Activated effector memory CD4-positive, alpha-beta T cell treated with Interleukin-2 at 50 U/mL for 16 hours (primary cell): ENCODE data around the gene HSBP1L1.

ENCODE experiments used
- DNase-seq: peaks from one replicate; pipeline ENCODE4 v3.0.0-alpha.2; 2020

HSBP1L1 gene

DNA sequence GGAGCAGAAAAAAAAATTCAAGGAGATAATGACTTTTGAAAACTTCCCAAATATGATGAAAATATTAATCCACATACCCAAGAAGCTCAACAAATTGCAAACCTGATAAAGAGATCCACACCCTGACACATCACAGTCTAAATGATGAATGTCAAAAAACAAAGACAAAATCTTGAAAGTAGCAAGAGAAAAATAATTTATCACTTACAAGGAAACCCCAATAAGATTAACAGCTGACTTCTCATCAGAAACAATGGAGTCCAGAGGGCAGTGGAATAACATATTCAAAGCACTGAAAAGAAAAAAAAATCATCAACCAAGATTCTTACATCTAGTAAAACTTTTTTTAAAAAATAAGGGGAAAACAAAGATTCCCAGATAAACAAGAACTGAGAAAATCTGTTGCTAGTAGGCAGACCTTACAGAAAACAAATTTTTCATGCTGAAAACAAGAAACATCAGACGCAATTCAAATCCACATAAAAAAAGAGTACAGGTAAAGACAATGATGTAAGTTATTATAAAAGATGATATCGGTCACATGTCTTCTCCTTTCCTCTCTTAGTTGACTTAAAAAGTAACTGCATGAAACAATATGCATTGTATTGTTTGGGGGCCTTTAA, 34.3 kb upstream of the HSBP1L1 start:
- DNase-seq, result no peak

DNA sequence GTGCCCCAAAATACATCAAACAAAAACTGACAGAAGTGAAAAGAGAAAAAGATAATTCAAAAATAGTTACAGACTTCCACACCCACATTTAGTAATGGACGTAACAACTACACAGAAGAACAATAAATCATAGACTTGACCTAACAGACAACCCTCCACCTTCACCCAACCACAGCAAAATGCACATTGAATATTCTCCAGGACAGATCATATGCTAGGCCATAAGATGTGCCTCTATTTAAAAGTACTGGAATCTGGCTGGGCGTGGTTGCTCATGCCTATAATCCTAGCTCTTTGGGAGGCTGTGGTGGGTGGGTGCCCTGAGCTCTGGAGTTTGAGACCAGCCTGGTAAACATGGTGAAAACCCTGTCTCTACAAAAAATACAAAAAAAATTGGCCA, 33.0 kb upstream of the HSBP1L1 start:
- no peak for DNase-seq

DNA sequence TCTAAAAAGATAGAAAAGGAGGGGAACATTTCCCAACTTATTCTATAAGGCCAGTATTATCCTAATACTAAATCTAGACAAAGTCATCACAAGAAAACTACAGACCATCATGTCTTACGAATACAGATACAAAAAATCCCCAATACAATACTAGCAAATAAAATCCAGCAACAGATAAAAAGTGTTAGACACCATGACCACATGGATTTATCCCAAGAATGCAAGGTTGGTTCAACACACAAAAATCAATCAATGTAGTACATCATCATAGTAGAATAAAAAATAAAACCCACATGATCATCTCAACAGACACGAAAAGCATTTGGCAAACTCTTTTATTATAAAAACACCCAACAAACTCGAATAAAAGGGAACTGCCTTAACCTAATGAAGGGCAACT, 31.5 kb upstream of the HSBP1L1 start:
- no peak for DNase-seq

DNA sequence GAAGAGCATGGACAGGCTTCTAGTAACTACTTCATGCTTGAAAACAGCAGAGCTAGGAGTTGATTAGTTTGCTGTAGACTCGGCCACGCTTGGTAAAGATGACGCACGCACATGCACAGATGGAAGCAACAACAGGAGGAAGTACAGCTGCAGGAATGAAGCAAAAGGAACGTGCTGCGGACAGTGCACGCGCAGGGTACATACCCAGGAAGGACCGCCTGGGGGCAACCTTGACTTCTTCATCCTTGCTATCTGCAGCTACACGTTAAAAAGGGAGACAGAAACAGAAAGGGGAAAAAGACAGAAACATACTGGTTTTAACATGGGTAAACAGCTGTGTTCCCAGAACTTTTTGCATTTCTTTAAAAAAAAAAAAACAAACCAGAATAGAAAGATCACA, 30.7 kb upstream of the HSBP1L1 start:
- DNase-seq, result no peak

DNA sequence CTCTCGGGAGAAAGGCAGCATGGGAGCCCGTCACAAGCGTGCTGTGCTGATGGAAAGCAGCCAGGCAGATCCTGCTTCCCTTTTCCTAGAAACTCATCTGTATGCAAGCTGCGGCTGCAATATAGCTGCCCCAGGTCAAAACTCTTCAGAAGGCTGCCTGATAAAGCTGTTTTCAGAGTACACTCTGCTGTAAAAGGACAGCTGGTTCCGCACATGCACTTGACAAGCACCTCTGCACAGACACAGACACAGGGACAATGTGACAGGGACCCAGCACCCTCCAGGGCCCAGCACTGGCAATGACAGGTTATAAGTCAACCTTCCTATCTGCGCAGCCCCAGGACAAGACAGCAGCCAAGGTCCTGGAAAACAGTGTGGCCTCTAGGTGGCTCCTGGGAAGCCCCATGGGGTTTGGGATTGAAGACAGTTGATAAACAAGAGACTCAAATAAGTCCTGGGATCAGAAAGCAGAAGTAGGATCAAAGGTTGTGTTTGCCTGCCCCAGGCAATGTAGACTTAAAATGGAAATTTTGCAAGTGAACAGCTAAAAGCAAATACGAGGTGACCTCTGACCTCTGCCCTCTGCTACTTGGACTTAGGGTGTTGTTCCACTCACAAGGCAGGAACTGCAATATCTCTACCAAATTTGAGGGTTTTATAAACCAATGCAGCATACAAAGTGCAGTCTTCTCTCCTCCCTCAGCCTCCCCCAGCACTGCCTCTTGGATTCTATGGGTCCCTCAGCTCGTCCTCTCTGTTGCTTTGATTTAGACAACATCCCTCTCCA, 29.9 kb upstream of the HSBP1L1 start:
- no peak for DNase-seq

DNA sequence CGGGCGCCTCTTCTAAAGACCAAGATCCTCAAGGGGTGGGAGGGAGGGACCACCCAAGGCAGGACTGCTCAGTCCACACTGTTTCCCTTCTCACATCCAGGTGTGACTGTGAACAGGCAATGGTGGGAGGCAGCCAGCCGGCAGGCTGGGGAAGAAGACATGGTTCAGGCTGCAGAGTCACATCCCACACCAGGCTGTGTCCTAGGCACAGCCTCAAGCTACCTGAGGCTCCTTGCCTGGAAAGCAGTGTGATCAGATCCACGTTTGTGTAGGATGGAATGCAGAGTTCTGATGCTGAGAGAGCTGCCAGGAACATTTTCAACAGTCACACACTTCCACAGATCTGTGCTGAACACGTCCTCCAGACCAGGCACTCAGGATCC, 29.4 kb upstream of the HSBP1L1 start:
- DNase-seq, result no peak

DNA sequence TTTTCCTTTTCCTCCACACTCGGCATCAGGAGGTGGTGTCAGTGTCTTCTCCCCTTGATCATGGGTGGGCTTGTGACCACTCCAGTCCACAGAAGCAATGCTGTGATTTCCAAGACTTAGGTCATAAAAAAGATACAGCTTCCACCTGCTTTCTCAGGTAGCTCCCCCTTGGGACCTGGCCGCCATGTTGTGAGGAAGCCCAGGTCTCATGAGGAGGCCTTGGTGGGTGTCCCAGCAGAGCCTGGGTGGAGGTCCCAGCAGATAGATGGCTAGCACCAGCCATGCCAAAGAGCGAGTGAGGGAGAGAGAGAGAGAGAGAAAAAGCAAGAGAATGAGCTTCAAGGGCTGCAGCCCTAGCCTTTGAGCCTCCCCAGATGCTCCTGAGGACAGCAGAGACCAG, 28.9 kb upstream of the HSBP1L1 start:
- DNase-seq, result no peak

DNA sequence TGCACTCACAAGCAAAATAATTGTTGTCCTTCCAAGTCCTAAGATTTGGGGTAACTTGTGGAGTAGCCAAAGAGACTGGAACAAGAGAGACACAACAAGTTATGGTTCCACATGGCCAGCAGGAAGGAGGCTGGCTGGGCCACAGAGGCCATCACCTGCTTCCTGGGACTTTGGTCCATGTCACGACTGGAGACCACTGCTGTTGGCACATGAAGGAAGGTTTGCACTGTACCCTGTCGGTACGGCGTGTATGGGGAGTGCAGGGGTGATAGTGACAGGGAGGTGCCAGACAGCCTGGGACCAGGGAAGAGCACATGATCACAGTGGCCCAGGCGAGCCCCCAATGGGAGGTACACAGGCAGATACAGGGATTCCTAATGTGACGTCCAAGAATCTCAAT, 28.5 kb upstream of the HSBP1L1 start:
- DNase-seq, result no peak

DNA sequence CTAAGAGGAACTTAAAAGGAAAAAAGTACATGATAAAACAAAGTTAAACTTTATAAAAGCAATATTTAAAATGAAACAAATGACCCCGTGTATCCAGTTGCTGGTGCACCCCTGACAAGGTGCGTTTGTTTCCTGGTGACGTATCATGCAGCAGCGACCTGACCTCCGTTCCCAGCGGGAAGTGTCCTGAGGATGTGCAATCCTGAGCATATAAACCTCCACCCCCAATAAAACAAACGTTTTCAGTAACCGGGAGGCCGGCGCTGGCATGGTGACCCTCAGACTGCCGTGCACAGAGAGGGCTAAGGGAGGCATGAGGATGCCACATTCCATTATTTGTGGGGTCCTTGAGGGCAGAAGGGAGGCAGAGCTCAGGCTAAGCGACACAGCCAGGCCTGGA, 27.8 kb upstream of the HSBP1L1 start:
- no peak for DNase-seq

DNA sequence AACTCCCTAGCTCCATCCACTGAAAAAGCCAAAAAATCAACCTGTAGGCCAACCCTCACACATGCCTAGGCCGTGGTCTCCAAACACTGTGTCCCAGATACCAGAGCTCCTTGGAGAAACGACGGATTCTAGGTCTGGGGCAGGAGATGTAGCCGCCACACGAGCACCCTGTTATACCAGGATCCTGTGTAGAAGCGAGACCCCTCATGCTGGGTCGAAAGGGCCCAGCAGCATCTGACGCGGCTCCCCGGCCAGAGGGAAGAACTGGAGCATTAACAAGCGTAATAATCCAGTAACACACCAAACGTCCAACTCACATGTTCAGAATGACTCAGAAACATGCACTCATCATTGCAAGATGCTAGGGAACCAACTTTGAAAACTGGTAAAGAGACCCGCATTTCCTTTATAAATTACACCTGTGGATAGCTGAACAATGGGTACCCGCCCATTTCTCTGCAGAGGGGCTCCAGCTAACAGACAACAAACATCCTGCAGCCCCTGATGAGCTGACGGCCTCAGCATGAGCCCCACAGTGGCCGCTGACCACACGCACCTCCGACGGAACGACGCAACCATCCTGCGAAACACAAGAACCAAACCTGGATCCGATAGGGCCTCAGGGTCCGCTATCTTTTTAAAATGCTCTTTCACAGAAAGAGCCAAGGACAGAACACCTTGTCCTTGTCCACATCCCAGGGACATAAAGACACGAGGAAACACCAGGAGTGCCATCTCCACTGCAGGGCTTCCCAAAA, 27.2 kb upstream of the HSBP1L1 start:
- DNase-seq, result no peak

DNA sequence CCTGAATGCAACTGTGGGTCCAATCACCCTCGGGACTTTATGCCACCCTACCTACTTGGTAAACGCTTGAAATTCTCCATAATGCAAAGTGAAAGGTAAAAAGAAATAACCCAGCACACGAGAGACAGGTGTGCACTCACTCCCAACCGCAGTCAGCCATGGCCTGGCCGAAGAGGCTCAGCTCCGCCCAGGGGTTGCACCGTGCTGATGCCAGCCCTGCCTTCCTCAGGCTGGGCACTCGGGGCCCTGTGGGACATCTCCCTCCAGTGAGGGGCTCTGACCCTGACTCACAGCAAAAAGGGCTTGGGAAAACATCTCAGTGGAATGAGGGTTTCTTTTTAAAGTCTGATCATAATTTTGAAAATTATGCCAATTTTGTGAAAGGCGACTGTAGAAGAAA, 26.2 kb upstream of the HSBP1L1 start:
- DNase-seq, result no peak

DNA sequence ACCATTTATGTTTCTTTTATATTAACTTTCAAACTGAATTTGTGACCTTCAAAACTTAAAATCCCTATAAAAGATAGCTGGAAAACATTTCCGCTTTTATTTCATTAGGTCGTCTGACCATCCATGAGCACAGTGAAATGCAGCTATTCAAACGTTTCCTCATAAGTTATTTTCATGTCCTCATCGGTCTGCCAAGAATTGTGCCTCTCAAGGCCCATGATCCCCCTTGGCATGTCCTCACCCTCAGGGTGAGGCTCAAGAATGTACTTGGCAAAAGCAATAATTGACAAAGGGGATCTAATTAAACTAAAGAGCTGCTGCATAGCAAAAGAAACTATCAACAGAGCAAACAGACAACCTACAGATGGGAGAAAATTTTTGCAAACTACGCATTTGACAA, 25.3 kb upstream of the HSBP1L1 start:
- no peak for DNase-seq

DNA sequence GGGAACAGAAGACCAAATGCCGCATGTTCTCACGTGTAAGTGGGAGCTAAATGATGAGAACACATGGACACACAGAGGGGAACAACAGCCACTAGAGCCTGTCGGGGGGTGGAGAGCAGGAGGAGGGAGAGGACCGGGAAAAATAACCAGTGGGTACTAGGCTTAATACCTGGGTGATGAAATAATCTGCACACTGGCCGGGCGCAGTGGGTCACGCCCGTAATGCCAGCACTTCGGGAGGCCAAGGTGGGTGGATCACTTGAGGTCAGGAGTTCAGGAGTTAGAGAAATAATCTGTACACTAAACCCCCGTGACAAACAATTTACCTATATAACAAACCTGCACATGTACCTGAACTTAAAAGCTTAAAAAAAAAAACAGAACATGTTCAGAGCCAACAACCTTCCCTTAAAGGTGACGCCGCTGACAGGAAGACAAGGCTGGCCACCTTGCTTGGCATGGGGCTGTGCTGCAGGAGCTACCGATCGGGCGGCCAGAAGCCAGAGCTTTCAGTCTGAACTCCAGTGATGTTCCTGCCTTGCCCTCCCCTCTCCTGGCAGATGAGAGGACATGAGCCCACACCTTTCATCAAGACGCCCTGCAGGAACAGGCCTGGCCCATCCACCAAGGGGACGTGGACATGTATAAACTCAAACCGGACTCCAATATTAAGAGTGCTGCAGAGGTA, 24.2 kb upstream of the HSBP1L1 start:
- DNase-seq, result no peak

DNA sequence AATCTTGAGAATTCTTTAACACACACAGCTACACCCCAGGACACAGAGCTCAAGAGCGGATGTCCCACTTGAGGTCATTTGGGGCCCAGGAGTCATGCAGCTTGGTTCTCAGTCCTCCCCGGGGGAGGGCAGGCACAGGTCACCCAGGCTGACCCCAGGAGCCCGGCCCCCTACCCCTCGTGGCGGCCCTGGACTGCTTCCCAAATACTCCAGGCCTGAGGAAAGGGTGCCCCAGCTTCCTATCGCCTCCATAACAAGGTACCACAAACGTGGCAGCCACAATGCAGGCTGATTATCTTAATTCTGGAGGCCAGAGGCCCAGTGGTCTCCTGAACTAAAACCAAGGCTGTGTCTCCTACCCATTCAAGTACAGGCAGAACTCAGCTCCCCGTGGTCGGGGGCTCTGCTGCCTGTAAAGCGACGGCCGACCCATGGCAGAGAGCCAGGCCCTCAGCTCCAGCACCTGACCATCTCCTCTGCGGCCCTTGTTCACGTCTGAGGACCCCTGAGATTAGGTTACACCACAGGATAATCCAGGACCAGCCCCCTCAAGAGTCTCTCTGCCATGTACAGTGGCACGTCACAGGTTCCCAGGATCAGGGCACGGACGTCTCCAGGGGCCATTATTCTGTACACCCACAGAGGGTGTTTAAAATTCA, 23.5 kb upstream of the HSBP1L1 start:
- no peak for DNase-seq

DNA sequence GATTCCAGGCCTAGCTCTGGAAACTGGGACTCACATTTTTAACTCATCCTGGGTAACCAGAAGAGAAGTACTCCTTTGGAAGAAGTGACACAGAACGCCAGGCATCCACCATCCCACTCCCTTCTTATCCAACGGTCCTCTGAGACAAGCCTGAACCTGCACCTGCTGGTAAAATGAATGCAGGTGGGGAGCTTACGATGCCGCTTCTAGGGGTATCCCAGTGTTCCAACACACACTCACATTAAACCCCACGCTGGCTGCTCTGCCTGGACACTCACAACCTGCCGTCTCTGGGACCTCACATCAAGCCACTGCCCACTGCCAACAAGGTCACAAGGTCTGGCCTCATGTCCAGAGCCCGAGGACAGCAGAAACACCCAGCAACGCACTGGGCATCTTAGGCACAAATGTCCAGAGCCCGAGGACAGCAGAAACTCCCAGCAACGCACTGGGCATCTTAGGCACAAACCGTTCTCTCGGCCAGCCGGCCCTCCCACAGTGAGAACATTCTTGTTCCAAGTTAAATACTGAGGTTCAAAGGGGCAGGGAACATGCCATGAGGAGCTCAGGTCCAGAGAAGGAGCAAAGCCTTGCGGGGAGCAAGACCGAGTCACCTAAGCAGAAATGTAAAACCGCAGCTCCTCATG, 22.8 kb upstream of the HSBP1L1 start:
- no peak for DNase-seq

DNA sequence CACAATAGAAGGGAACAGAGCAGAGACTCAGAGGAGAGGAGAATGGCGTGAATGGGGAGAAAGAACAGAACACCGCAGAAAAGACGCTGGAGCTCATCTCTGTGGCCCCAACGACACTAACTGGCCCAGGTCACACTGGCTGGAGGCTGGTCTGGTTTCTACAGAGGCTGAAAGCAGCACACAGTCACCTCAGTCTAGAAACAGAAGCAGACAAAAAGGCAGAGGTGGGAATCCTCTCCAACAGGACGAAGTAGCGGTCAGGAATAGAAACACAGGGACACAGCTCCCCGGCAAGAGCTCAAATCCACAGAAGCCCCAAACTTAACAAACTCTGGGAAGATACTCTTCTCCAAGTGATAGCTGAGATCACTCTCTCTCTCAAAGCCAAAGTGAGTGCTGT, 22.2 kb upstream of the HSBP1L1 start:
- DNase-seq, result no peak

DNA sequence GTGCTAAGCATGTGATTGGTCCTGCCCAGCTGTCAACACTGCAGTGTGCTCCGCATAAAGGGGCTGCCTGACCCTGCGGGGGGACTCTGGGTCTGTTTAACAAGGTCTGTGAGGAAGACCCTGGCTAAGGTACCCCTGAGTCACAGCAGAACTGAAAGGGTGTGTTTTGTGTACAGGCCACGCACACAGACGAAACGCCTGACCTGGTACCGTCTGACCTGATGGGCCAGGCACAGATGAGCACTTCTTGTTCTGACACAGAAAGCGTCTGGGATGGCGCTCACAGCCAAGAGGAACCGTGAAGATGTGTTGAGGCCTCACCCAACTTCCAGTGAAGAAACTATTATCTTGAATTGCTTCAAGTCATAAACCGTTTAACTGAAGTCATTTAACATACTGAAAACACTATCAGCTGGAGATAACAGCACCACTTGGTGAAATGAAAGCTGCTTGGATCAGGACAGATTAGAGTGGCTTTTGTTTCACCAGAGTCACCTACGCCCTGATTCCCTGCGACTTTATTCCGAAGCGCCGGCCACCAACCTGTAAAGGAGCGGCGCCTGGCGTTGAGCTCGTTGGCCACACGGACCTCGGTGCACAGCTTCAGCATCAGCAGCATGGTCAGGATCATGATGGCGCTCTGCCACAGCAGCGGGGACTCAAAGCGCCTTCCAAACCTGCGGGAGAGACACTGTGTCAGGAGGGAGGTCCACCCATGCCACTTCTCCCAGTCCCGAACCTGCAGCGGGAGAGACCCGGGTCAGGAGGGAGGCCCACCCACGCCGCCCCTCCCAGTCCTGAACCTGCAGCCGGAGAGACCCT, 21.4 kb upstream of the HSBP1L1 start:
- no peak for DNase-seq

DNA sequence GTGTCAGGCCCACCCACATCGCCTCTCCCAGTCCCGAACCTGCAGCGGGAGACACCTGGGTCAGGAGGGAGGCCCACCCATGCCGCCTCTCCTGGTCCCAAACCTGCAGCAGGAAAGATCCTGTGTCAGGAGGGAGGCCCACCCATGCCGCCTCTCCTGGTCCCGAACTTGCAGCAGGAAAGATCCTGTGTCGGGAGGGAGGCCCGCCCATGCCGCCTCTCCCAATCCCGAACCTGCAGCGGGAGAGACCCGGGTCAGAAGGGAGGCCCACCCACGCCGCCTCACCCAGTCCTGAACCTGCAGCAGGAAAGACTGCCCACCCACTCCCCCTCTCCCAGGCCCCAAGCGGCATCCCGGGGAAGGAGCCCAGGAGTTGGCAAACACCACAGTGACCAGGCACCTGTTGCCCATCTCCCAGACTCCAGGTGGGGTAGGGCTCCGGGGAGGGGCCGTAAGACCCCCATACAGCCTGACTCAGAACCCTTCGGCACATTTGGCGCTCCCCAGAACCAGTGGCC, 20.8 kb upstream of the HSBP1L1 start:
- no peak for DNase-seq

DNA sequence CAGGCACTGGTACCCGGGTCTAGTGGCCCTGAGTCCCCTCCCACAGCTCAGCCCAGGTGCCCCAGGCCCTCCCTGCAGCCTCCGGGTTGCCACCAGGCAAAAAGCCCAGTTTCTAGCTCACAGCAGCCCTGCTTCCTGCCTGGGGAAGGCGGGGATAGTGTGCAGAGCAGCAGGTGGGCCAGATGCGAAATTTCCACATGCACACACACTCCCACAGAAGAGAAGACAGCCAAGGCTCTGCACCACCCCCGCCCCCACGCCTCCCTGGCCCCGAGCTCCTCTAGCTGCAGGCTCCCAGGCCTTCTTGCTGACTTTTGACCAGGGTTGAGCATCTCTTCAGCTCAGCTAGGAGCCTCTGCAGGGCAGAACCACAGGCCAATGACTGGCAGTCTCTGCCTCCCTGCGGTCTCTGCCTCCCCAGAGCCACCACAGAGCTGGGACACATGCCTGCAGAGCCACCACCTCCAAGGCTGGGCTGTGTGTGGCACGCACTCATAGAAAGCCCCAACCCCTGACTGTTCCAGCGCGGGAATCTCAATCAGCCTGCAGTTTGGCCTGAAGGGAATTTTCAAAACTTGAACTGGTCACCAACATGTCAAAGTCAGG, 20.2 kb upstream of the HSBP1L1 start:
- no peak for DNase-seq

DNA sequence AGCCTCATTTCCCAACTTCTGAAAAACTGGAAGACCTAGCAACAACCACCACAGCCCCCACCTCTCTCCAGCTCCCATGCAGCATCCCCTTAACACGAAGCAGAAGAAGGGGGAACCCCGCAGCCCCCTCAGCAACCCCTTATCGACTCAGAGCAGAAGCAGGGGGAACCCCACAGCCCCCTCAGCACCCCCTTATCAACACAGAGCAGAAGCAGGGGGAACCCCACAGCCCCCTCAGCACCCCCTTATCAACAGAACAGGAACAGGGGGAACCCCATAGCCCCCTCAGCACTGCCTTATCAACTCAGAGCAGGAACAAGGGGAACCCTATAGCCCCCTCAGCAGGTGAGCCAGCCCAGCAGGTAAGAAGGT, 19.7 kb upstream of the HSBP1L1 start:
- no peak for DNase-seq
